ENCODE results near the gene MEOX2. TPM values are rescaled to one million over a fixed set of nuclear protein-coding genes. Genes with fewer than 3 reads are reported as not detected.

The MEOX2 gene
- total and polyA plus RNA-seq, 2 experiments from 2014 or later, result 0.34 TPM; not detected in 1

- peaks cover 4% of the 10 kb centered on the region for H3K4me1 ChIP-seq (ENCODE audit: low read depth)
- H3K36me3 ChIP-seq, result no peaks in the 10 kb centered on the region
- no peak overlapping the region for H3K27ac ChIP-seq
- H3K4me3 ChIP-seq, result no peak overlapping the region
- no peak for TF ChIP-seq CTCF (IDR thresholded peaks at IDR 0.05; ENCODE audit: low read depth, low read length)
- H3K9me3 ChIP-seq (ENCODE audit: low read depth), result no peaks in the 10 kb centered on the region
- no peaks in the 10 kb centered on the region for H3K27me3 ChIP-seq
- no peak for DNase-seq (ENCODE audit: low read depth in 1 of 2, low spot score in 1 of 2)
These were observed 119.4 kb downstream of the MEOX2 start for GRCh38 chr7:15567036-15567435.

GRCh38 chr7:15566476-15566875 is 120.0 kb downstream of the MEOX2 start:
- no peaks in the 10 kb centered on the region for H3K4me1 ChIP-seq (ENCODE audit: low read depth)
- no peak for TF ChIP-seq CTCF (IDR thresholded peaks at IDR 0.05; ENCODE audit: low read depth, low read length)
- no peak overlapping the region for H3K27ac ChIP-seq
- DNase-seq (ENCODE audit: low read depth in 1 of 2, low spot score in 1 of 2), result no peak
- no peak overlapping the region for H3K4me3 ChIP-seq
- H3K9me3 ChIP-seq (ENCODE audit: low read depth), result no peaks in the 10 kb centered on the region
- no peaks in the 10 kb centered on the region for H3K36me3 ChIP-seq
- no peaks in the 10 kb centered on the region for H3K27me3 ChIP-seq

- H3K27me3 ChIP-seq, result no peaks in the 10 kb centered on the region
- DNase-seq (ENCODE audit: low read depth in 1 of 2, low spot score in 1 of 2), result peak; percentile 14 to 24
- H3K36me3 ChIP-seq, result no peaks in the 10 kb centered on the region
- H3K27ac ChIP-seq, result no peak within 1 kb of the TSS
- TF ChIP-seq CTCF (IDR thresholded peaks at IDR 0.05; ENCODE audit: low read depth, low read length), result no peak
- H3K4me3 ChIP-seq, result no peak within 1 kb of the TSS
- H3K4me1 ChIP-seq (ENCODE audit: low read depth), result no peaks in the 10 kb centered on the region
- H3K9me3 ChIP-seq (ENCODE audit: low read depth), result no peaks in the 10 kb centered on the region
These were observed 124.6 kb downstream of the MEOX2 start, which contains the start of gene AGMO for GRCh38 chr7:15561835-15562234. Gene AGMO (minus strand): TSS chr7:15562015.

Other genes starting within 250 kb of the MEOX2 start
- gene AGMO, start 124.7 kb downstream of the MEOX2 start, total RNA-seq, result 0.11 TPM in 1 of 2 replicates, not detected in the other
- 0.16 TPM in 1 of 2 replicates, not detected in the other for gene AGMO, start 124.7 kb downstream of the MEOX2 start, polyA plus RNA-seq